ENCODE results near the gene CCDC50. TPM values are rescaled to one million over a fixed set of nuclear protein-coding genes. Genes with fewer than 3 reads are reported as not detected.

CCDC50 gene
- total RNA-seq, 1 donor, result 31.0 TPM

DNA sequence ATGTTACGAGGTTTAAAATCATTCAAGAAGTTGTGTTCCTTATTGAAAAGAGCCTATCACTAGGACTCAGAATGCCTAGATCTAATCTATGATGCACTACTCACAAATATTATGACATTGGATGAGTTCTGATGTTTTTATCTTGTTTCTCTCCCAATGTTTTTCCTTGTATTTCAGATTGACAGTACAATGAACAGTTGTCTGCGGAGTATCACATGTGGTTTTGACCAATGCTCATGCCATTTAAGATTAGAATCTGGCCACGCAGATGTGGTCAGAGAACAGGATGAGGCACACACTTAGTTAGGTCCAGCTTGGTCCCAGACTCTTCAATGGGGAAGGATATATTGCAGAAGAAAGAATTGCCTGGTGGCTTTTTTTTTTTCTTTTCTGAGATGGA, 25.6 kb upstream of the CCDC50 start:
- H3K4me3 ChIP-seq (ENCODE audit: low read length), result no peak overlapping the region
- H3K9me3 ChIP-seq (ENCODE audit: low read depth, low read length), result no peaks in the 10 kb centered on the region
- peaks cover 24% of the 10 kb centered on the region for H3K4me1 ChIP-seq (ENCODE audit: insufficient read depth, low read length)
- H3K27me3 ChIP-seq (ENCODE audit: insufficient read depth, low read length), result no peaks in the 10 kb centered on the region

DNA sequence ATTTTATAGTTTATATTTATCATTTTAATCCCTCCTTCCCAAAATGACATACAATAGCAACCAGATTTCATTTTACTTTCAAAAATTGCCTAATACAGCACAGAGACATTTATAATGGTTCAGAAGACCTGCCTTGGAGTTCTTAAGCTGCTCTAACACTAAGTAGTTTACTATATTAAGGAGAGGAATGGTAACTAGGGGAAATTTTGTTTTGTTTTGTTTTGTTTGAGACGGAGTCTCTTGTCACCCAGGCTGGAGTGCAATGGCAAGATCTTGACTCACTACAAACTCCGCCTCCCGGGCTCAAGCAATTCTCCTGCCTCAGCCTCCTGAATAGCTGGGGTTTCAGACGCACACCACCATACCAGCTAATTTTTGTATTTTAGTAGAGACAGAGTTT, 22.8 kb upstream of the CCDC50 start:
- no peaks in the 10 kb centered on the region for H3K9me3 ChIP-seq (ENCODE audit: low read depth, low read length)
- H3K4me3 ChIP-seq (ENCODE audit: low read length), result no peak overlapping the region
- peaks cover 6% of the 10 kb centered on the region for H3K4me1 ChIP-seq (ENCODE audit: insufficient read depth, low read length)
- no peaks in the 10 kb centered on the region for H3K27me3 ChIP-seq (ENCODE audit: insufficient read depth, low read length)

DNA sequence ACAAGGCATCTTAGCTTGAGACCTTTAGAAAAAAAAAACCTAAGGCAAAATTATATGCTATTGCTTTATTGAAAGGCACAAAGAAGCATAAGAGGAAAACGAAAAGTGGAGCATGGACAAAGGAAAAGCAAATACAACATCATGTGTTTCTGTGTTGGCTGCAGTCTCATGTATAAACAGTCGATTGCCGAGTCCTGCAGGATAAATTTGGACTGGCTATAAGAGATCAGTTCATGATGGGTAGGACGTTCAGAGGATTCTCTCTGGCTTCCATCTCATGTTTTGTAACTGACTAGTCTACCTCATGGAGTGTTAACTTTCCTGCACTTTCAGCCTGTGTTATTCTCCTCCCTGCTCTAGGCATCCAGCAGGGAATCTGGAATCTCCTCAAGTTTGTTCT, 21.9 kb upstream of the CCDC50 start:
- no peak overlapping the region for H3K4me3 ChIP-seq (ENCODE audit: low read length)
- no peaks in the 10 kb centered on the region for H3K4me1 ChIP-seq (ENCODE audit: insufficient read depth, low read length)
- H3K9me3 ChIP-seq (ENCODE audit: low read depth, low read length), result no peaks in the 10 kb centered on the region
- no peaks in the 10 kb centered on the region for H3K27me3 ChIP-seq (ENCODE audit: insufficient read depth, low read length)

DNA sequence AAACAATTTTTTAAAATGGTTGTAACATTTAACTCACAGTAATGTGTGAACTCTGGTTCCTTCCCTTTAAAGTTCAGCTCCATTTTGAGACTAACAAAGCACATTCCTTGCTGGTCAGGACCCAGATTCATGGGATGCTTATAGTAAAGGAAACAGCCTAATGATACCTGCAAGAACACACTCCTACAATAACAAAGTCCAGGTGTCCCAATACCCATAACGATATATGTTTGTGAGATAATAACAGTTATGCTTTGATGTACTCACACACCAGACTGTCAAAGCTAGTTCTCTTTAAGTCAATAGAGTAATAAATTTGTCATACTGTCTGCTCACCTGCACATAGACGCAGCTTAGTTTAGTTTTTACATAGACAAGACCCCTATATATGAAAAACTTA, 15.9 kb upstream of the CCDC50 start:
- H3K27me3 ChIP-seq (ENCODE audit: insufficient read depth, low read length), result no peaks in the 10 kb centered on the region
- no peaks in the 10 kb centered on the region for H3K4me1 ChIP-seq (ENCODE audit: insufficient read depth, low read length)
- H3K9me3 ChIP-seq (ENCODE audit: low read depth, low read length), result no peaks in the 10 kb centered on the region
- no peak overlapping the region for H3K4me3 ChIP-seq (ENCODE audit: low read length)

DNA sequence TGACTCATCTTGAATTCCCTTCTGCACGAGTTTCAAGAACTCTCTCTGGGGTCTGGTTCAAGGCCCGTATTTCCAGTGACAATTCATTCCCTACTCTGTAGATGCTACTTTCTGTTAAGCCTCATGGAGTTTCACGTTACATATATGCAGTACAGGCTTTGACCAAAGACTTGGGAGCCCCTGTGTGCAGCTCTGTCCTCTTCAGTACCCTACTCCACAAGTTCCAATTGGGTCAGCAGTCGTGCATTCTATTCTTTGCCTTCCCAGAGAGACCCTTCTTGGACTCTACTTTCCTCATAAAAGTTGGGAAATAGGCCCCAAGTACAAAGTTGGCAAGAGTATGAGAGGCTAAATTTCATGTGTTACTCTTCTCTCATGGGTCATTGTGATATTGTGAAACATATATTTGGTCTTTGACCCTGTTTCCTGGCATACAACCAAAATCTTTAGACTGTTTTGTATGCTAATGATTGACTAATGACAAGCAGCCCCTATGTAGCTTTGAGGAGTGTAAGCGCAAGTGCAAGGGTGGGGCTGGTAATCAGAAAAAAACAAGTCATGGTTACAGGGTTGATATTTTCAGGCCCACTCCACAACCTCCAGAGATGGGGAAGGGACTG, 15.0 kb upstream of the CCDC50 start:
- no peak overlapping the region for H3K4me3 ChIP-seq (ENCODE audit: low read length)
- H3K4me1 ChIP-seq (ENCODE audit: insufficient read depth, low read length), result no peaks in the 10 kb centered on the region
- no peaks in the 10 kb centered on the region for H3K9me3 ChIP-seq (ENCODE audit: low read depth, low read length)
- H3K27me3 ChIP-seq (ENCODE audit: insufficient read depth, low read length), result no peaks in the 10 kb centered on the region

DNA sequence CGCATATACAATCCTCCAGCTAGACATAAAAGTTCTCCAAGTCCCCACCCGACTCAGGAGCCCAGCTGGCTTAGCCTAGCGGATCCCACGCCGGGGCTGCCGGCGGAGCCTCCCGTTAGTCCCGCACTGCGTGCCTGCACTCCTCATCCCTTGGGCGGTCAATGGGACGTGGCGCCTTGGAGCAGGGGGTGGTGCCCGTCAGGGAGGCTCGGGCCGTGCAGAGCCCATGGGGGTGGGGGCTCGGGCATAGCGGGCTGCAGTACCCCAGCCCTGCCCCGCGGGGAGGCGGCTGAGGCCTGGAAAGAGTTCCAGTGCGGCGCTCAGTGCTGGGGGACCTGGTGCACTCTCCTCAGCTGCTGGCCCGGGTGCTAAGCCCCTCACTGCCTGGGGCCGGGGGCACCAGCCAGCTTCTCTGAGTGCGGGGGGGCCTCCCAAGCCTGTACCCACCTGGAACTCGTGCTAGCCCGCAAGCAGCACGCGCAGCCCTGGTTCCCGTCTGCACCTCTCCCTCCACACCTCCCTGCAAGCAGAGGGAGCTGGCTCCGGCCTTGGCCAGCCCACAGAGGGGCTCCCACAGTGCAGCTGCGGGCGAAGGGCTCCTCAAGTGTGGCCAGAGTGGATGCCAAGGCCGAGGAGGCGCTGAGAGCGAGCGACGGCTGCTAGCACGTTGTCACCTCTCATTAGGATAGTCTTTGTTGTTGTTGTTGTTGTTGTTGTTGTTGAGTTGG, 12.2 kb upstream of the CCDC50 start:
- no peak overlapping the region for H3K4me3 ChIP-seq (ENCODE audit: low read length)
- peaks cover 4% of the 10 kb centered on the region for H3K27me3 ChIP-seq (ENCODE audit: insufficient read depth, low read length)
- H3K9me3 ChIP-seq (ENCODE audit: low read depth, low read length), result no peaks in the 10 kb centered on the region
- H3K4me1 ChIP-seq (ENCODE audit: insufficient read depth, low read length), result no peaks in the 10 kb centered on the region

DNA sequence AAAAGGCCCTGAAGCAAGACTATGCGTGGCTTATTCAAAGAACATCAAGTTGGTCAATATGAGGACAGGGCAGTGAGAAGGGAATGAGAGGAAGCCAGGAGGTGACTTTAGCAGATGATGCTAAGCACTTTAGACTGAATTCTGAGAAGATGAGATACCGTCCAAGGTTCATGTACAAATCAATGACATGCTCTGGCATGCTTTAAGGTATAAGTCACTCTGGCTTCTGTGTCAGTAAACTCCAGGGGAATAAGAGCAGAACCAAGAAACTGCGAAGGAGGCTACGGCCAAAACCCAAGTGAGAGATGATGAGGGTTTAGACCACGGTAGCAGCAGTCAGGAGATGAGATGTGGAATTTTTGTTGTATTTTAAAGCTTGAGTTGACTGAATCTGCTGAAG, 8.9 kb upstream of the CCDC50 start:
- Histone ChIP-seq H3K4me1 (ENCODE audit: insufficient read depth, low read length) (no peaks in the 10 kb centered on the region), H3K4me3 (ENCODE audit: low read length) (no peak overlapping the region), H3K27me3 (ENCODE audit: insufficient read depth, low read length) (peaks cover 4% of the 10 kb centered on the region), H3K9me3 (ENCODE audit: low read depth, low read length) (no peaks in the 10 kb centered on the region)

DNA sequence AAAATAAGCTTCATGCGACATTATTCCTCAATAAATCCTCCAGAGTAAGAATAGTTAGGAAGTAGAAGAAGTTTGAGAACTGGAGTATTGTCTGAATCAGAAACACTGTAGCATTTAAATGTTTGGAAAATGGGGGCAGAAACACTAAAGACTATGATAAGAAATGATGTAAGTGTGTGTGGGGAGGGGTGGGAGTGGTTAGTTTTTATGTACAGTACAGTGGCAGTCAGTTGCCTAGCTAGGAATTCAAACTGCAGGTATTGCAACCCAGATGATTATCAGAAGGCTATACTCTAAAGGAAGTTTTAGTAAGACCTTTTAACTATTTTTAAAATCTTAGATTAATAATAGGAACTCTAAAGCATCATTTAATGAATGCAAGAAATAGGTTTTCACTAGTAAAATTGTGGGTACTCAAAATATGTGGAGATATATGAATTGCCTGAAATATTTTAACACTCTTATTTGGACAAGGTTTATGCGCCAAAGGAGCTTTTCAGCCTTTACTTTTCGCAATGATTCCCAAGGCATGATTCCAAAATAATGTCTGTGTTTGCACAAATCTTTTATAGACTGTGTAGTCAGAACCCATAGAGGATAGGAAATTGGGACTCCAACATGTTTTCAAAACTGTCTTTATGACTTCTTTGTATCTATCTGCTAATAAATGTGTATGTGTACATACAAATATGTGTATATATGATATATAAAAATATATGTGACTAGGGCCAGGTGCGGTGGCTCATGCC, 8.0 kb upstream of the CCDC50 start:
- no peaks in the 10 kb centered on the region for H3K9me3 ChIP-seq (ENCODE audit: low read depth, low read length)
- H3K4me3 ChIP-seq (ENCODE audit: low read length), result no peak overlapping the region
- H3K4me1 ChIP-seq (ENCODE audit: insufficient read depth, low read length), result no peaks in the 10 kb centered on the region
- peaks cover 4% of the 10 kb centered on the region for H3K27me3 ChIP-seq (ENCODE audit: insufficient read depth, low read length)

DNA sequence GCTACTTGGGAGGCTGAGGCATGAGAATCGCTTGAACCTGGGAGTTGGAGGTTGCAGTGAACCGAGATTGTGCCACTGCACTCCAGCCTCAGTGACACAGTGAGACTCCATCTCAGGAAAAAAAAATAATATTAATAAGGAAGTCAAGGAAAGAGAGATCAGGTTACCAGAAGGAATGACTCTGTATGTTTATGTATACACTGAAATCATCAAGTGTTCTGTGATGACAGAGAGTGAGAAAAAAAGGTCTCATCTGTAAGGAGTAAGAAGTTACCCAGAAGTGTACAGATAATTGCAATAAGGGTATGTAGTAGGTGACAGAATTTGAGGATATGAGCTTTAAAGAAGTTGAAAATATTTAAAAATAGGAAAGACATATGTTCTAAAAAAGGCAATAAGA, 4.3 kb upstream of the CCDC50 start:
- peaks cover 13% of the 10 kb centered on the region for H3K4me1 ChIP-seq (ENCODE audit: insufficient read depth, low read length)
- no peak overlapping the region for H3K4me3 ChIP-seq (ENCODE audit: low read length)
- no peaks in the 10 kb centered on the region for H3K9me3 ChIP-seq (ENCODE audit: low read depth, low read length)
- H3K27me3 ChIP-seq (ENCODE audit: insufficient read depth, low read length), result peaks cover 4% of the 10 kb centered on the region

DNA sequence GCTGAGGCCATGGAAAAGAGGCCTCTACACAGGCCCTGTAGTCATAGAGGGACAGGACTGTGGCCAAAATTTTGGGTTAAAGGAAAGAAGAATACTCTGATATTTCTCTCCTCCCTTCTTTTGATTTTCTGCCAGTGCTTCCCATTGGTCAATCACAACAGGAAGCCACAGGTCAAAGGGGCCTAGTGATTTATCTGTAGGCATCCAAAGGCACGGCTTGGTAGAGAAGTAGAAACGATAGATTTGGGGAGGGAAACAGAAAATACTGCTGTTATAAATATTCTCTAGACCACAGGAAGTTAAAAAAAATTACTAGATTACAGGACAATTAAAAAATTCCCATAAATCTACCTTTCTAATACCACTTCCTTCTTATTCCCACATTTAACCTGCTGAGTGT, 1.7 kb upstream of the CCDC50 start:
- H3K4me1 ChIP-seq (ENCODE audit: insufficient read depth, low read length), result peaks cover 24% of the 10 kb centered on the region
- H3K27me3 ChIP-seq (ENCODE audit: insufficient read depth, low read length), result no peaks in the 10 kb centered on the region
- no peaks in the 10 kb centered on the region for H3K9me3 ChIP-seq (ENCODE audit: low read depth, low read length)
- H3K4me3 ChIP-seq (ENCODE audit: low read length), result no peak overlapping the region

DNA sequence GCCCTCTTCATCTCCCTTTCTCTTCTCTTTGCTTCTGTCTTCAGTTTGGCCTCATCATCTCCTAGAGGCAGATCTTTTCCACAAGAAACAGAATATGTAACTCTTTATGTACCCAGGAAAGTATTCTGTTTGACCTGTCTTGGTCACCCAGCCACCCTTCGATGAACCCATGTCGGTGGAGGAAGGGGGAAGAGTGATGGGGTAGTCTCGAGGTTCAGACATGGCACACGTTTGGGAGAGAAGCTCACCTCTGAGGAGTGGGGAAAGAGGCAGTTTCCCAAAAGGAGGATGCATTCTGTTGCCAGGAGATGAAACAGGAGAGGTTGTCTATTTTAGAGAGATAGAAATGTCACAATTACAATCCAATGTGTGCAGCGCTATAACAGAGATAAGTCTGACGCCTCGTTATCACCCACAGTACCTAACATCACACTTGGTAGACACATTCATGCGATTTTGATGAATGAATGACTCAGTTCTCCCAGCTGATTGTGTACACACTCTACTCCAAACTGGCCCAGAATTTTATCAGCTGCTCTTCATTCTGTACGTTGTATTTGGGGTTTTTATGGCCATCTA, 722 bp upstream of the CCDC50 start:
- peak overlapping the region; percentile 71 for H3K4me3 ChIP-seq (ENCODE audit: low read length)

DNA sequence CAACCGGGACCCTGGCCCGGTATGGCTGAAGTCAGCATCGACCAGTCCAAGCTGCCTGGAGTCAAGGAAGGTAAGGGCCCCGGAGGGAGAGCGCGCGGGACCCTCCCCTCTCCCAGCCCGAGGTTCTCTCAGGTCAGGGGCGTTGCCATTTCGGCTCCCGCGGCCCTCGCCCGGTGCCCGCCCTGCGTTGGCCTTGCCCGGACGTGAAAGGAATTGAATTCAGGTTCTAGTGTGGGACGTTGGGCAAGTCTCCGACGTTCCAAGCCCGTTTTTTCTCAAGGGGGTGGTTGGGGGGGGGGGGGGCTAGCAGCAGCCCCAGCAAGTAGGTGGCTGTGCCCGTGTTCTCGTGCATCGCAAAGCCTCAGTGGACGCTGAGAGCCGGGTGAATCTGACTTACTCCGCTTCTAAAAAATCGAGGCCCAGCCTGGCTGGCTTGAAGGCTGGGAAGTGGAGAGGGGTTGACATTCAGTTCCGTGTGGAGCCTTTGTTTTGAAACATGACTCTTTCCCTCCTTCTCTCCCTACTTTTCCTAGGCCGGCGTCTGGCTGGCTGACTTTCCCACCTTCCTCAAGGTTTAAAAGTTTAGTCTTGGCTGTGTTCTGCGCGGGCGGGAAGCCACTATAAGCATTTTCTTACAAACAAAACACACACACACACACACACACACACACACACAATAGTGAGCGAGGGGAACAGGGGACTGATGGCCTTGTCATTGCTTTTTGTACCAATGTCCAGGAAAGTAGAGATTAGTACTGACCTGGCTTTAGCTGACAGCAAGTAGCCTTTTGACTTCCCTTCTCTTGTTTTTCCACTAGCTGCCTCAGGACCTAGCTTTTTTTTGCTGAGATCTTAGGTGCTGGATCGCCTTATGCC, 698 bp downstream of the CCDC50 start, which contains the start of gene UTS2B:
Gene UTS2B, minus strand, starts transcription at position 873 of the 876 bp plus-strand sequence. CDS start 48,337 bp downstream, outside the sequence.
- H3K4me3 ChIP-seq (ENCODE audit: low read length), result peak within 1 kb of the TSS; percentile 71
- no peaks in the 10 kb centered on the region for H3K27me3 ChIP-seq (ENCODE audit: insufficient read depth, low read length)
- no peaks in the 10 kb centered on the region for H3K9me3 ChIP-seq (ENCODE audit: low read depth, low read length)
- peaks cover 24% of the 10 kb centered on the region for H3K4me1 ChIP-seq (ENCODE audit: insufficient read depth, low read length)

More for the DNA sequence above, 722 bp upstream of the CCDC50 start:
- no peaks in the 10 kb centered on the region for H3K9me3 ChIP-seq (ENCODE audit: low read depth, low read length)
- H3K27me3 ChIP-seq (ENCODE audit: insufficient read depth, low read length), result no peaks in the 10 kb centered on the region
- peaks cover 24% of the 10 kb centered on the region for H3K4me1 ChIP-seq (ENCODE audit: insufficient read depth, low read length)

DNA sequence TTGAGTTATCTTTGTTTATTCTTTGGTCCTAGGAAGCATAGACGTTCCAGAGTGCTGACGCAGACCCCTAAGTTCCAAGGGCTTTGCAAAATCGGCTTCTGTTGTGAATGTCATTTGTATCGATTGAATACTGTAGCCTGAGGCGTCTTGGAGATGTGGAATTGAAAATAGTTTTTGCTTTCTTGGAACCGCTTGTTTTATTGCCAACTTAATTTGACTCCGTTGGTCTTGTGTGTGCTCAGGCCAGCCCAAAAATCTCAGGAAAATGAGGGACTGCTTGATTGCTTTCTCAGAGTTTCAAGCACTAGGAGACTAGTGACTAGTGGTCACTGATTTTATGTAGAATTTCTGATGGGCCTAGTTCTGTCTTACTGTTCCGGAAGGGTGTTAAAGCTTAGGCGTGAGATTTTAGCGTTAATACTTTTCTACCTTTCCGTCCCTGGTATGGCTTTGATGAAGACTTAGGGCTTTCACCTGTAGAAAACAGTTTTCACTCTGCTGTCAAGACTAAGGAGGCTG, 1.4 kb downstream of the CCDC50 start:
- peak overlapping the region; percentile 71 for H3K4me3 ChIP-seq (ENCODE audit: low read length)
- peaks cover 24% of the 10 kb centered on the region for H3K4me1 ChIP-seq (ENCODE audit: insufficient read depth, low read length)
- H3K9me3 ChIP-seq (ENCODE audit: low read depth, low read length), result no peaks in the 10 kb centered on the region
- no peaks in the 10 kb centered on the region for H3K27me3 ChIP-seq (ENCODE audit: insufficient read depth, low read length)

DNA sequence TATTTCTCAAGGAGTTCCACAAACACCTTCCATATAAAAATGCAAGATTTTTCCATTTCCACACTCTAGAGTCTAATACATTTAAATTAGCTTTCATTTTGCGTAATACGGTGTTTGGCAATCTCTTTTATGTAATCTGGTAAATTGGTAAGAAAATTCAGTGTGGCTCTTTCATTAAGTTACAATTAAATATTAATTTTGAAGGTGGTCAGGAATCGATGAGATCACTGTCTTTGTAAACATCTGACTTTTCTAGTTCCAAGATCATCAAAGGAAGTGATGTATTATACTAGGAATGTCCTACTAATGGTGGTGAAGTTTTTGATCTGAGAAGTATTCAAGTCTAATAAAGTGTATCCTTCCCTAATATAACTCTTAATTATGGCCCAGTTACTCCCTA, 2.2 kb downstream of the CCDC50 start:
- H3K4me3 ChIP-seq (ENCODE audit: low read length), result no peak overlapping the region
- no peaks in the 10 kb centered on the region for H3K27me3 ChIP-seq (ENCODE audit: insufficient read depth, low read length)
- H3K9me3 ChIP-seq (ENCODE audit: low read depth, low read length), result no peaks in the 10 kb centered on the region
- H3K4me1 ChIP-seq (ENCODE audit: insufficient read depth, low read length), result peaks cover 24% of the 10 kb centered on the region

Measured in mononuclear cell (primary cell).